HEK293T (cell line): ENCODE results near the gene FOXO3.

ENCODE experiments used
- BHLHE40 ChIP-seq: fragments of 450-650 bp; IDR thresholded peaks from 2 replicates; pipeline ENCODE4 v1.6.1; 2016; ENCODE audit warnings: mild to moderate bottlenecking, moderate library complexity, borderline replicate concordance
- ELF4 ChIP-seq: fragments of 450-650 bp; IDR thresholded peaks from 2 replicates; pipeline ENCODE4 v1.6.1; 2017; ENCODE audit warnings: antibody characterized with exemption
- FOXA1 ChIP-seq: fragments of 450-650 bp; IDR thresholded peaks from 2 replicates; pipeline ENCODE4 v1.6.1; 2016; ENCODE audit warnings: mild to moderate bottlenecking
- FOXM1 ChIP-seq: fragments of 450-650 bp; IDR thresholded peaks from 2 replicates; pipeline ENCODE4 v1.6.1; 2017; ENCODE audit warnings: mild to moderate bottlenecking, borderline replicate concordance
- HDGF ChIP-seq: fragments of 450-650 bp; IDR thresholded peaks from 2 replicates; pipeline ENCODE4 v1.6.1; 2017; ENCODE audit warnings: antibody characterized with exemption, borderline replicate concordance
- L3MBTL2 ChIP-seq: fragments of 450-650 bp; conservative IDR thresholded peaks from 2 replicates; pipeline ENCODE4 v1.6.1; 2016; ENCODE audit warnings: mild to moderate bottlenecking
- LEF1 ChIP-seq: fragments of 450-650 bp; IDR thresholded peaks from 2 replicates; pipeline ENCODE4 v1.6.1; 2017; ENCODE audit warnings: mild to moderate bottlenecking, borderline replicate concordance
- SP1 ChIP-seq: fragments of 450-650 bp; IDR thresholded peaks from 2 replicates; pipeline ENCODE4 v1.6.1; 2017
- TARDBP ChIP-seq: fragments of 450-650 bp; IDR thresholded peaks from 2 replicates; pipeline ENCODE4 v1.6.1; 2016
- ZNF384 ChIP-seq: fragments of 450-650 bp; IDR thresholded peaks from 2 replicates; pipeline ENCODE4 v1.6.1; 2016

- TF ChIP-seq ELF4 (no peak), SP1 (no peak), FOXA1 (no peak), HDGF (no peak), ZNF384 (no peak), LEF1 (no peak), FOXM1 (no peak), BHLHE40 (no peak), TARDBP (no peak), L3MBTL2 (no peak)
Observed at GRCh38 chr6:108584323-108584722, 23.6 kb downstream of the FOXO3 start.
